ENCODE data around the gene ZIC1. TPM values are rescaled to one million over a fixed set of nuclear protein-coding genes. Genes with fewer than 3 reads are reported as not detected.

The ZIC1 gene
- total and polyA plus RNA-seq, 2 of the 4 experiments (the other 2 are of a cell fraction), result not detected

DNA sequence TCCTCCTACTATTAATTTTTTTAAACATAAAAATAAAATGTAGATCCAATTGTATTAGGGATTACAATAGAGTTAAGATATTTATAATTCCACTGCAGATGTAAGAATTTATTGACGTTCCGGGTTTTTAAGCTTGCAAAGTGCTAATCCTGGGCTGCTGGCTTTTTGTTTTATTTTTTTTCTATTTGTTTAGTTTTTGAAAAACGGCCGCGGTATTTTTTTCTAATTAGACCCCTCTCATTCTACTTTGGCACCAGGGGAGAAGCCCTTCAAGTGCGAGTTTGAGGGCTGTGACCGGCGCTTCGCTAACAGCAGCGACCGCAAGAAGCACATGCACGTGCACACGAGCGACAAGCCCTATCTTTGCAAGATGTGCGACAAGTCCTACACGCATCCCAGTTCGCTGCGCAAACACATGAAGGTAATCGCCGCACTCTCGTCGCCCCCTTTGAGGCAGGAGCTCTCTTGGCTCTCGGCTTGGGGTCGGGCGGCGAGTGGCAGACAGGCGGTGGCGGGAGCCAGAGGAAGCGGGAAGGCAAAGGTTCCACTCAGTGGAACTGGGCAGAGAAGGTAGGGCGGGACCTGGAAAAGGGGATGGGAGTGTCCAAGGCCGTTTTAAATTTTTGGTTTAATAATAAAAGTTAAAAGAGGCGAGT lies 3.2 kb downstream of the ZIC1 start:
- H4K91ac ChIP-seq (ENCODE audit: insufficient read depth, low read depth, low read length), result no peak overlapping the region
- no peak overlapping the region for H2BK20ac ChIP-seq (ENCODE audit: low read depth, low read length)
- DNase-seq, result no peak
- H3K23ac ChIP-seq (ENCODE audit: low read depth, low read length), result 0 out of 2 replicates have a peak overlapping the region, but pooled peaks have one; percentile 15
- 0 out of 2 replicates have a peak, but pooled peaks cover 3% of the 10 kb centered on the region for H4K20me1 ChIP-seq (ENCODE audit: insufficient read depth, low read length)
- BruUV-seq (replicated peaks), result no TSS peak
- H3K9me3 ChIP-seq (ENCODE audit: control insufficient read depth, insufficient read depth, low read length), result peaks cover 20% of the 10 kb centered on the region
- no peak overlapping the region for H3K4me2 ChIP-seq (ENCODE audit: low read depth, low read length)
- ATAC-seq (ENCODE audit: low read depth), result no peak
- no peak overlapping the region for H3K56ac ChIP-seq (ENCODE audit: extremely low read depth, insufficient read depth, low read length)
- dilution Hi-C loops (cut with HindIII; ENCODE audit: low sequenced_read_pairs, unreplicated experiment), result no loop called here
- H3K27ac ChIP-seq (ENCODE audit: insufficient read depth, low read length), result no peak overlapping the region
- no peak overlapping the region for H4K5ac ChIP-seq (ENCODE audit: low read depth, low read length)
- H3K79me1 ChIP-seq (ENCODE audit: low read depth in 1 of 2, low read length in 2 of 2), result no peaks in the 10 kb centered on the region
- POLR2A ChIA-PET (ENCODE audit: unreplicated experiment), result interaction anchor here (0.6 kb wide), 1 partner anchor 820 kb away, joined by 4 read pairs; no protein-coding TSS in a partner anchor
- peak overlapping the region; percentile 43 for H2AFZ ChIP-seq (replicated peaks; ENCODE audit: low read length, poor library complexity)
- peaks cover 82% of the 10 kb centered on the region for H3K27me3 ChIP-seq (ENCODE audit: control insufficient read depth, insufficient read depth, low read length)
- H2BK5ac ChIP-seq (ENCODE audit: low read depth, low read length, poor library complexity, severe bottlenecking), result no peak overlapping the region
- H3K4me1 ChIP-seq (ENCODE audit: control insufficient read depth, insufficient read depth, low read length), result no peaks in the 10 kb centered on the region
- H2AK9ac ChIP-seq (replicated peaks; ENCODE audit: low read depth, low read length, poor library complexity), result peak overlapping the region; percentile 50
- no peak overlapping the region for H3K4ac ChIP-seq (ENCODE audit: low read depth, low read length)
- no peak overlapping the region for H2AK5ac ChIP-seq (ENCODE audit: low read depth, low read length)
- H2BK15ac ChIP-seq (ENCODE audit: low read depth, low read length), result no peak overlapping the region
- H2BK120ac ChIP-seq (ENCODE audit: low read depth, low read length), result no peak overlapping the region
- H4K8ac ChIP-seq (ENCODE audit: low read depth in 2 of 2, low read length in 2 of 2), result no peak overlapping the region
- H3K14ac ChIP-seq (replicated peaks; ENCODE audit: low read depth, low read length), result no peak overlapping the region
- intact Hi-C loops (cut with micrococcal nuclease), result no loop called here
- H3K36me3 ChIP-seq (ENCODE audit: control insufficient read depth, insufficient read depth, low read length), result no peaks in the 10 kb centered on the region
- 8% methylated on average over 18 of the region's 32 CpGs; no CpG with 5 or more reads in 1 of the 2 experiments for WGBS, 2 experiments (ENCODE audit: extremely low coverage in 2 of 2, insufficient read length in 1 of 2)
- in situ Hi-C loops (cut with MboI; ENCODE audit: low sequenced_read_pairs), result no loop called here
- CTCF ChIA-PET, result interaction anchor here (0.6 kb wide), 1 partner anchor 11 kb away, joined by 3 read pairs; no protein-coding TSS in a partner anchor
- H3K4me3 ChIP-seq (ENCODE audit: insufficient read depth, low read depth, low read length), result no peak overlapping the region
- no peak overlapping the region for H3K18ac ChIP-seq (ENCODE audit: low read depth, low read length)
- H3K9ac ChIP-seq (ENCODE audit: low read depth, low read length), result no peak overlapping the region
- 0 out of 2 replicates have a peak, but pooled peaks cover 3% of the 10 kb centered on the region for H3K9me1 ChIP-seq (ENCODE audit: insufficient read depth, low read length)
- TF ChIP-seq BHLHE40 (IDR thresholded peaks at IDR 0.05; ENCODE audit: low read depth, low read length), result no peak
- TF ChIP-seq FOS (IDR thresholded peaks at IDR 0.05; ENCODE audit: low read depth, low read length), result no peak
- no peak for TF ChIP-seq MAFK (IDR thresholded peaks at IDR 0.05; ENCODE audit: low read depth, low read length)
- TF ChIP-seq RAD21 (IDR thresholded peaks at IDR 0.05; ENCODE audit: low read length), result no peak
- TF ChIP-seq, protein P1, sequence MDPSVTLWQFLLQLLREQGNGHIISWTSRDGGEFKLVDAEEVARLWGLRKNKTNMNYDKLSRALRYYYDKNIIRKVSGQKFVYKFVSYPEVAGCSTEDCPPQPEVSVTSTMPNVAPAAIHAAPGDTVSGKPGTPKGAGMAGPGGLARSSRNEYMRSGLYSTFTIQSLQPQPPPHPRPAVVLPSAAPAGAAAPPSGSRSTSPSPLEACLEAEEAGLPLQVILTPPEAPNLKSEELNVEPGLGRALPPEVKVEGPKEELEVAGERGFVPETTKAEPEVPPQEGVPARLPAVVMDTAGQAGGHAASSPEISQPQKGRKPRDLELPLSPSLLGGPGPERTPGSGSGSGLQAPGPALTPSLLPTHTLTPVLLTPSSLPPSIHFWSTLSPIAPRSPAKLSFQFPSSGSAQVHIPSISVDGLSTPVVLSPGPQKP (IDR thresholded peaks at IDR 0.05; ENCODE audit: borderline replicate concordance, low read depth, low read length), result no peak
- TF ChIP-seq NFE2L2 (IDR thresholded peaks at IDR 0.05; ENCODE audit: low read depth, low read length), result no peak
- no peak for TF ChIP-seq CEBPB (IDR thresholded peaks at IDR 0.05; ENCODE audit: low read depth, low read length)
- TF ChIP-seq MXI1 (IDR thresholded peaks at IDR 0.05; ENCODE audit: borderline replicate concordance, low read depth, low read length), result no peak
- TF ChIP-seq RCOR1 (IDR thresholded peaks at IDR 0.05; ENCODE audit: insufficient replicate concordance, low read length), result no peak
- no peak for TF ChIP-seq MAZ (IDR thresholded peaks at IDR 0.05; ENCODE audit: borderline replicate concordance, low read depth, low read length)
- no peak for TF ChIP-seq POLR2A (IDR thresholded peaks at IDR 0.05; ENCODE audit: low read depth, low read length)
- TF ChIP-seq, protein P2, sequence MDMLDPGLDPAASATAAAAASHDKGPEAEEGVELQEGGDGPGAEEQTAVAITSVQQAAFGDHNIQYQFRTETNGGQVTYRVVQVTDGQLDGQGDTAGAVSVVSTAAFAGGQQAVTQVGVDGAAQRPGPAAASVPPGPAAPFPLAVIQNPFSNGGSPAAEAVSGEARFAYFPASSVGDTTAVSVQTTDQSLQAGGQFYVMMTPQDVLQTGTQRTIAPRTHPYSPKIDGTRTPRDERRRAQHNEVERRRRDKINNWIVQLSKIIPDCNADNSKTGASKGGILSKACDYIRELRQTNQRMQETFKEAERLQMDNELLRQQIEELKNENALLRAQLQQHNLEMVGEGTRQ (IDR thresholded peaks at IDR 0.05; ENCODE audit: low read depth, low read length), result no peak
- TF ChIP-seq, protein P3, sequence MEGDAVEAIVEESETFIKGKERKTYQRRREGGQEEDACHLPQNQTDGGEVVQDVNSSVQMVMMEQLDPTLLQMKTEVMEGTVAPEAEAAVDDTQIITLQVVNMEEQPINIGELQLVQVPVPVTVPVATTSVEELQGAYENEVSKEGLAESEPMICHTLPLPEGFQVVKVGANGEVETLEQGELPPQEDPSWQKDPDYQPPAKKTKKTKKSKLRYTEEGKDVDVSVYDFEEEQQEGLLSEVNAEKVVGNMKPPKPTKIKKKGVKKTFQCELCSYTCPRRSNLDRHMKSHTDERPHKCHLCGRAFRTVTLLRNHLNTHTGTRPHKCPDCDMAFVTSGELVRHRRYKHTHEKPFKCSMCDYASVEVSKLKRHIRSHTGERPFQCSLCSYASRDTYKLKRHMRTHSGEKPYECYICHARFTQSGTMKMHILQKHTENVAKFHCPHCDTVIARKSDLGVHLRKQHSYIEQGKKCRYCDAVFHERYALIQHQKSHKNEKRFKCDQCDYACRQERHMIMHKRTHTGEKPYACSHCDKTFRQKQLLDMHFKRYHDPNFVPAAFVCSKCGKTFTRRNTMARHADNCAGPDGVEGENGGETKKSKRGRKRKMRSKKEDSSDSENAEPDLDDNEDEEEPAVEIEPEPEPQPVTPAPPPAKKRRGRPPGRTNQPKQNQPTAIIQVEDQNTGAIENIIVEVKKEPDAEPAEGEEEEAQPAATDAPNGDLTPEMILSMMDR (conservative IDR thresholded peaks at IDR 0.05; ENCODE audit: low read depth, low read length), result no peak
- TF ChIP-seq RFX5 (IDR thresholded peaks at IDR 0.05; ENCODE audit: low read depth, low read length), result no peak
- TF ChIP-seq SMC3 (IDR thresholded peaks at IDR 0.05; ENCODE audit: low read depth, low read length), result no peak

All from IMR-90 (cell line).